Hepatic stellate cell (primary cell): ENCODE measurements around the gene SLC26A9.
"Not testable (repeated sequence)": the region's sequence is repeated elsewhere in the genome, so short reads cannot be mapped to it uniquely, and the experiment has no call there.

Experiments used
- DNase-seq: peaks from one replicate; pipeline ENCODE4 v3.0.0; 2011; ENCODE audit warnings: low spot score

SLC26A9 gene

GRCh38 chr1:205889706-205890105 is 53.5 kb downstream of the SLC26A9 start:
- peak; percentile 22 for DNase-seq

GRCh38 chr1:205889006-205889405 is 54.2 kb downstream of the SLC26A9 start:
- not testable (repeated sequence) for DNase-seq

- DNase-seq, result no peak
Observed at GRCh38 chr1:205883792-205884191, 59.5 kb downstream of the SLC26A9 start.

GRCh38 chr1:205880923-205881322 is 62.3 kb downstream of the SLC26A9 start:
- DNase-seq, result no peak

GRCh38 chr1:205879974-205880373 is 63.3 kb downstream of the SLC26A9 start:
- no peak for DNase-seq

GRCh38 chr1:205878026-205878425 is 65.2 kb downstream of the SLC26A9 start:
- DNase-seq, result no peak

GRCh38 chr1:205873148-205873547 is 70.1 kb downstream of the SLC26A9 start:
- DNase-seq, result not testable (repeated sequence)

GRCh38 chr1:205870236-205870635 is 73.0 kb downstream of the SLC26A9 start:
- DNase-seq, result no peak
